ENCODE results near the gene C1GALT1C1L. TPM values are rescaled to one million over a fixed set of nuclear protein-coding genes. Genes with fewer than 3 reads are reported as not detected.
A peak's percentile ranks its signal among the peaks of the same experiment; 100 is the strongest.

C1GALT1C1L gene
- 0.54 TPM for total RNA-seq (2021; ENCODE audit: unreplicated experiment)
- not detected for polyA plus RNA-seq (2012; ENCODE audit: insufficient read length)
- Bru-seq, nascent RNA = percentile 35 among the genes with signal in this experiment
- percentile 33 among the genes with signal in this experiment for BruChase-seq, experiment 1, labeled RNA remaining after a 2-hour chase
- BruChase-seq, experiment 2, labeled RNA remaining after a 6-hour chase = percentile 41 among the genes with signal in this experiment
- long read RNA-seq = 0 reads

- in situ Hi-C loops (cut with HindIII; ENCODE audit: low pct_unique_long_range_greater_than_20kb, low sequenced_read_pairs) = no loop called here
- ATAC-seq = peak; percentile 94
- CTCF ChIA-PET = no interaction called here
Observed at GRCh38 chr2:43676322-43677050, at the start of gene C1GALT1C1L. Gene C1GALT1C1L, minus strand, starts transcription at chr2:43676429. Its CDS starts 107 bp downstream, at chr2:43676322.

More at GRCh38 chr2:43676322-43677050, at the start of gene C1GALT1C1L:
- BruUV-seq (replicated peaks) = no TSS peak
- Histone ChIP-seq H3K9me3 (ENCODE audit: control insufficient read depth, insufficient read depth, low read depth, low read length) (no peaks in the 10 kb centered on the region), H3K36me3 (ENCODE audit: control insufficient read depth, insufficient read depth, low read length) (no peaks in the 10 kb centered on the region), H3K4me1 (ENCODE audit: control insufficient read depth, insufficient read depth, low read length) (no peaks in the 10 kb centered on the region), H3K4me3 (ENCODE audit: low read depth in 2 of 2, low read length in 2 of 2) (peak within 1 kb of the TSS; percentile 59 to 71), H3K27me3 (ENCODE audit: control insufficient read depth, insufficient read depth, low read length) (no peaks in the 10 kb centered on the region), H3K27ac (ENCODE audit: low read length) (peak within 1 kb of the TSS; percentile 79)
- intact Hi-C loops (cut with micrococcal nuclease; ENCODE audit: unreplicated experiment) = no loop called here
- peak; percentile 4 for DNase-seq (ENCODE audit: low read depth, low spot score)
- TF ChIP-seq REST (IDR thresholded peaks at IDR 0.05; ENCODE audit: insufficient read depth in 1 of 2, low read depth in 2 of 2, low read length in 1 of 2) = no peak
- no peak for TF ChIP-seq POLR2AphosphoS5 (IDR thresholded peaks at IDR 0.05; ENCODE audit: low read depth, low read length)
- TF ChIP-seq CTCF (IDR thresholded peaks at IDR 0.05) = no peak
- TF ChIP-seq SIN3A (IDR thresholded peaks at IDR 0.05; ENCODE audit: borderline replicate concordance, insufficient read depth, low read depth, low read length) = no peak
- no peak for TF ChIP-seq TCF7L2 (IDR thresholded peaks at IDR 0.05; ENCODE audit: low read depth, low read length)
- POLR2A ChIA-PET = no interaction called here

Data from Panc1 (cell line).